ENCODE results near the gene RASGEF1B. TPM values are rescaled to one million over a fixed set of nuclear protein-coding genes. Genes with fewer than 3 reads are reported as not detected.

RASGEF1B gene
- total and polyA plus RNA-seq, 2 of the 13 experiments (the other 11 are each of a cell fraction or from before 2014, with no cell fraction given) = 0.04 TPM

- TF ChIP-seq, protein P1, sequence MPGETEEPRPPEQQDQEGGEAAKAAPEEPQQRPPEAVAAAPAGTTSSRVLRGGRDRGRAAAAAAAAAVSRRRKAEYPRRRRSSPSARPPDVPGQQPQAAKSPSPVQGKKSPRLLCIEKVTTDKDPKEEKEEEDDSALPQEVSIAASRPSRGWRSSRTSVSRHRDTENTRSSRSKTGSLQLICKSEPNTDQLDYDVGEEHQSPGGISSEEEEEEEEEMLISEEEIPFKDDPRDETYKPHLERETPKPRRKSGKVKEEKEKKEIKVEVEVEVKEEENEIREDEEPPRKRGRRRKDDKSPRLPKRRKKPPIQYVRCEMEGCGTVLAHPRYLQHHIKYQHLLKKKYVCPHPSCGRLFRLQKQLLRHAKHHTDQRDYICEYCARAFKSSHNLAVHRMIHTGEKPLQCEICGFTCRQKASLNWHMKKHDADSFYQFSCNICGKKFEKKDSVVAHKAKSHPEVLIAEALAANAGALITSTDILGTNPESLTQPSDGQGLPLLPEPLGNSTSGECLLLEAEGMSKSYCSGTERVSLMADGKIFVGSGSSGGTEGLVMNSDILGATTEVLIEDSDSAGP (CRISPR knock-in tag; IDR thresholded peaks at IDR 0.05; ENCODE audit: borderline replicate concordance) = no peak
- TF ChIP-seq SP4 (CRISPR knock-in tag; IDR thresholded peaks at IDR 0.05) = no peak
- TF ChIP-seq FOXO4 (CRISPR knock-in tag; conservative IDR thresholded peaks at IDR 0.05) = no peak
- no peak for TF ChIP-seq MIXL1 (CRISPR knock-in tag; IDR thresholded peaks at IDR 0.05)
- TF ChIP-seq RFXANK (CRISPR knock-in tag; IDR thresholded peaks at IDR 0.05) = no peak
- TF ChIP-seq ZNF574 (CRISPR knock-in tag; IDR thresholded peaks at IDR 0.05) = no peak
- TF ChIP-seq, protein P2, sequence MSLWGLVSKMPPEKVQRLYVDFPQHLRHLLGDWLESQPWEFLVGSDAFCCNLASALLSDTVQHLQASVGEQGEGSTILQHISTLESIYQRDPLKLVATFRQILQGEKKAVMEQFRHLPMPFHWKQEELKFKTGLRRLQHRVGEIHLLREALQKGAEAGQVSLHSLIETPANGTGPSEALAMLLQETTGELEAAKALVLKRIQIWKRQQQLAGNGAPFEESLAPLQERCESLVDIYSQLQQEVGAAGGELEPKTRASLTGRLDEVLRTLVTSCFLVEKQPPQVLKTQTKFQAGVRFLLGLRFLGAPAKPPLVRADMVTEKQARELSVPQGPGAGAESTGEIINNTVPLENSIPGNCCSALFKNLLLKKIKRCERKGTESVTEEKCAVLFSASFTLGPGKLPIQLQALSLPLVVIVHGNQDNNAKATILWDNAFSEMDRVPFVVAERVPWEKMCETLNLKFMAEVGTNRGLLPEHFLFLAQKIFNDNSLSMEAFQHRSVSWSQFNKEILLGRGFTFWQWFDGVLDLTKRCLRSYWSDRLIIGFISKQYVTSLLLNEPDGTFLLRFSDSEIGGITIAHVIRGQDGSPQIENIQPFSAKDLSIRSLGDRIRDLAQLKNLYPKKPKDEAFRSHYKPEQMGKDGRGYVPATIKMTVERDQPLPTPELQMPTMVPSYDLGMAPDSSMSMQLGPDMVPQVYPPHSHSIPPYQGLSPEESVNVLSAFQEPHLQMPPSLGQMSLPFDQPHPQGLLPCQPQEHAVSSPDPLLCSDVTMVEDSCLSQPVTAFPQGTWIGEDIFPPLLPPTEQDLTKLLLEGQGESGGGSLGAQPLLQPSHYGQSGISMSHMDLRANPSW (CRISPR knock-in tag; IDR thresholded peaks at IDR 0.05; ENCODE audit: borderline replicate concordance) = no peak
- TF ChIP-seq ZNF850 (CRISPR knock-in tag; conservative IDR thresholded peaks at IDR 0.05) = no peak
- TF ChIP-seq DNMT1 (CRISPR knock-in tag; IDR thresholded peaks at IDR 0.05) = no peak
- no peak for TF ChIP-seq CC2D1A (CRISPR knock-in tag; IDR thresholded peaks at IDR 0.05)
- no peak for TF ChIP-seq TP53 (CRISPR knock-in tag; conservative IDR thresholded peaks at IDR 0.05)
Measured at GRCh38 chr4:81459228-81459627, 12.5 kb downstream of the RASGEF1B start (continued).

Measured in HepG2 (cell line).